GM12864 (cell line): Measurements from ENCODE around the gene PRPF8.
A peak's percentile ranks its signal among the peaks of the same experiment; 100 is the strongest.

Source experiments
- DNase-seq: peaks from one replicate; pipeline ENCODE4 v3.0.0-alpha.2; 2011; ENCODE audit warnings: low read depth
- H3K4me3 ChIP-seq: 2 replicates; pipeline ENCODE4 v1.5.1; 2011; ENCODE audit warnings: mild to moderate bottlenecking, low read depth, low read length, control low read depth
- TF ChIP-seq, protein P1 (sequence below): IDR thresholded peaks from 2 replicates; pipeline ENCODE4 v1.5.1; 2011; ENCODE audit warnings: low read depth, mild to moderate bottlenecking, moderate library complexity, low read length, control low read depth, inconsistent platforms; ENCODE audit errors: missing control alignments

PRPF8 gene

DNA sequence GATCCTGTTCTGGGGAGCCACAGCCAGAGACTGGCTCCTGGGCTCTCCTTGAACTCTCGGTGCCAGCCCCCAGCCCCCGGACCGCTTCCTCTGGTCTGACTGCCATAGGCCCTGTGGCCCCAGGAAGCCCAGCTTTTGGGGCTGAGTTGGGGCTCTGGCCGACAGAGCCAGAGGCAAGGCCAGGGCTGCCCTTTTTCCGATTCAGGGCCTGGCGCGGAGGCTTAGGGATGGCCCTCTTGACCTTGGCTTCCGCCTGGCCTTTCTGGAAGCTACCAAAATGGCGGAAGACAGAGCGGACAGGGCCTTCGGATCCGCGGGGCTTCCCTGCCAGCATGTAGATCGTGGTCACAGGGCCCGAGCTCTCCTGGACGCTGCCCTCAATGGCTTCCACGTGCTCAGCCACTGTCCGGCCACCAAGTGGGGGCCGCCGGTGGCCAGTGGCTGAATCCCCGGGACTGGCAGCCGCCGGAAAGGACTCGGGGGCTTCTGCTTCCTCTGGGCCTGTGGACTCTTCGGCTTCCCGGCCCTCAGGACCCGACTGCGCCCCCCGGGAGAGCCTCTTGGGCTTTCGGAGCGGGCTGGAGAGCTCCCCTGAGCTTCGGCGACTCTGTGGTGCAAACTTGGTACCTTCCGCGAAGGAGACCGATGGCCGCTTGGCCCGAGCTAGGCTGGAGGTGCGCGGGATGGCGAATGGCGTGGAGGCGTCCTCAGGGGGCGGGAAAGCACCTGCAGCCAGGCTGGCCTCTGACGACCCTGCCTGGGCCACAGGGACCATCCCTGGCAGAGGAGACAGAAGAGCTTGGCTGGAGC, 49.6 kb downstream of the PRPF8 start:
- no peak for DNase-seq
- H3K4me3 ChIP-seq, result no peak overlapping the region
- TF ChIP-seq, protein P1, sequence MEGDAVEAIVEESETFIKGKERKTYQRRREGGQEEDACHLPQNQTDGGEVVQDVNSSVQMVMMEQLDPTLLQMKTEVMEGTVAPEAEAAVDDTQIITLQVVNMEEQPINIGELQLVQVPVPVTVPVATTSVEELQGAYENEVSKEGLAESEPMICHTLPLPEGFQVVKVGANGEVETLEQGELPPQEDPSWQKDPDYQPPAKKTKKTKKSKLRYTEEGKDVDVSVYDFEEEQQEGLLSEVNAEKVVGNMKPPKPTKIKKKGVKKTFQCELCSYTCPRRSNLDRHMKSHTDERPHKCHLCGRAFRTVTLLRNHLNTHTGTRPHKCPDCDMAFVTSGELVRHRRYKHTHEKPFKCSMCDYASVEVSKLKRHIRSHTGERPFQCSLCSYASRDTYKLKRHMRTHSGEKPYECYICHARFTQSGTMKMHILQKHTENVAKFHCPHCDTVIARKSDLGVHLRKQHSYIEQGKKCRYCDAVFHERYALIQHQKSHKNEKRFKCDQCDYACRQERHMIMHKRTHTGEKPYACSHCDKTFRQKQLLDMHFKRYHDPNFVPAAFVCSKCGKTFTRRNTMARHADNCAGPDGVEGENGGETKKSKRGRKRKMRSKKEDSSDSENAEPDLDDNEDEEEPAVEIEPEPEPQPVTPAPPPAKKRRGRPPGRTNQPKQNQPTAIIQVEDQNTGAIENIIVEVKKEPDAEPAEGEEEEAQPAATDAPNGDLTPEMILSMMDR, result no peak

DNA sequence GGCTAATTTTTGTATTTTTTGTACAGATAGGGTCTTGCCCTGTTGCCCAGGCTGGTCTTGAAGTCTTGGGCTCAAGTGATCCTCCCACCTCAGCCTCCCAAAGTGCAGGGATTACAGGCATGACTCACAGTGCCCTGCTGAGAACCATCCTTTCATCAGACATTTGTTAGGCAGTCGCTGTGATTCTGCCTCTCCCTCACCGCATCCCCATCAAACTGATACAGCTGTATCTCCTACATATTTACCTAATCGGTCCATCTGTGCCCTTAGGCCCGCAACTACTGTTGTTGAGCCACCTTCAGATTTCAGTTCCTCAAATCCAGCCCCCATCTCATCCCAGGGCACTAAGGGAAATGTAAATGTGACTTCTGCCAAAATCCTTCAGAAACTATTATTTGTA, 54.0 kb downstream of the PRPF8 start:
- TF ChIP-seq, protein P1, result no peak
- no peak overlapping the region for H3K4me3 ChIP-seq
- no peak for DNase-seq

DNA sequence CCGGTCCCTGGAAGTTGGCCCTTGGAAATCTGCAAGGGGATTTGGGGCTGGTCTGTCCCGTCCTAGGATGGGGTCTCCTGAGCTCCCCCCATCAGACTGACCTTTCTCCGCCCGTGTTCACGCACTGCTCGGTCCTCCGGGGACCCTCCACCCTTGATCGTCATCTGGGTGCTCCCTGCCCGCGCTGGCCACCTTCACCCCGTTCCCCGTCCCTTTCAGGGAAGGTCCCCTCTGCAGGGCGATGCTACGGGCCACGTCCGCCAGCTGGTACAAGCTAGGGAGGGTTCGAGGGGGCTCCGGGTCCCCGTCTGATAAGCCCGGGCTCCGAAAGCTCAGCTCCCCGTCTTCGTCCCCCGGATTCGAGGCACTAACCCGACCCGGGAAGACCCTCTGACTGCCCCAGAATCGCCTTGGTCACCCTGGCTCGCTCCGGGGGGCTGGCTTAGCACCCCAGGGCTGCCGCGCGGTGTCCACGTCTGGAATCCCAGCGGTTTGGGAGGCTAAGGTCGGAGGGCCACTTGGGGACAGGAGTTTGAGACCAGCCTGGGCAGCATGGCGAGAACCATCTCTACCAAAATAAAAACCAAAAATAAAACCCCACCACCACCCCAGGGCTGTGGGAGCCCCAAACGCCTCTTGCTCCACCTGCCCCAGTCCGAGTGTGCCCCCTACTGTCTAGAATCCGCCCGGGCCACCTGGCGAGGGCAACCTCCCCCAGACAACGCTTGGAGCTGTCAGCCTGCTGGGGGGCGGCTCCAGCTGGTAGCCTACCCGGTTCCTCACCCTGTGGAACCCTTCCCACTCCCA, 55.0 kb downstream of the PRPF8 start:
- TF ChIP-seq, protein P1, result peak; percentile 79
- H3K4me3 ChIP-seq, result peak overlapping the region; percentile 79
- DNase-seq, result no peak

DNA sequence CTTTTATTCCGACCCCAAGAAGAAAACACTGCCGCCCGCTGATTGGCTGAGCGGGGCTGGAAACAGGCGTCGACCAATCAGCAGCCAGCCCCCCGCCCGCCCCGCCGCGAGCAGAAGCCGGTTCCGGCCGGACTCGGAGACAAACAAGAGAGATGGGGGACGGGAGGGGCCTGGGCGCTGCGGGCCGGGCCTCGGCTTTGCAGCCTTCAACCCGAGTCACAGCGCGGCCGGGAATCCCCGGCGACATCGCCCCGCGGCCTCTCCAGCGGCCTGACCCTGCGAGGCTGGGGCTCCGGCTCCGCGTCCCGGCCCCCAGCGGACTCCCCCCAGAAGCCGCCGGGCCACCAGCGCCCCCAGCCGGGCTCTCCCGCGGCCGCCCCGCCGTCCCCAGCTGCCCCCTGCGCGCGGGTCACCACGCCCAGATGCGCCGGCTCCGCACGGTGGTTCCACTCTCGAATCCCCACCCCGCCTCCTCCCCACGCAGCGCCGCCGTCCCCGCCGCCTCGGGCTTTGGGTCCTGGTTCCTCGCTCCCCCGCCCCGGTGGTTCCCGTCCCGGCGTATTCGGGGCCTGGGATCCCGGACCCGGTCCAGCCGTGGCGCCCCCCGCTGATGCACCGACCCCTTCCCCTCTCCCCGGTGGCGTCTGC, 55.7 kb downstream of the PRPF8 start:
- TF ChIP-seq, protein P1, result peak; percentile 34
- DNase-seq, result no peak
- H3K4me3 ChIP-seq, result peak overlapping the region; percentile 79

- DNase-seq, result no peak
- TF ChIP-seq, protein P1, result no peak
- H3K4me3 ChIP-seq, result peak within 1 kb of the TSS; percentile 79
These were observed 56.4 kb downstream of the PRPF8 start, which contains the start of gene SLC43A2 for GRCh38 chr17:1627982-1628855. Gene SLC43A2, minus strand, starts transcription at chr17:1628834. Its CDS starts 960 bp downstream, at chr17:1627874.
